ENCODE measurements around the gene ERLEC1. TPM values are rescaled to one million over a fixed set of nuclear protein-coding genes. Genes with fewer than 3 reads are reported as not detected.

ERLEC1 gene
- total and polyA plus RNA-seq, 2 of the 4 experiments (the other 2 are of a cell fraction): 40.3 to 53.4 TPM

DNA sequence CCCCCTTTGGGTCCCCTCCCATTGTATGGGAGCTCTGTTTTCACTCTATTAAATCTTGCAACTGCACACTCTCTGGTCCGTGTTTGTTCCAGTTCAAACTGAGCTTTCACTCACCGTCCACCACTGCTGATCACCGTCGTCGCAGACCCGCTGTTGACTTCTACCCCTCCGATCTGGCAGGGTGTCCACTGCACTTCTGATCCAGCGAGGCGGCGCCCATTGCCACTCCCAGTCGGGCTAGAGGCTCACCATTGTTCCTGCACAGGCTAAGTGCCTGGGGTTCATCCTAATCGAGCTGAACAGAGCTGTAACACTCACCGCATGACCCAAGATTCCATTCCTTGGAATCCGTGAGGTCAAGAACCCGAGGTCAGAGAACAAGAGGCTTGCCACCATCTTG lies 30.2 kb upstream of the ERLEC1 start:
- H2BK5ac ChIP-seq (ENCODE audit: low read depth, low read length, poor library complexity, severe bottlenecking): no peak overlapping the region
- in situ Hi-C loops (cut with MboI; ENCODE audit: low sequenced_read_pairs) (no loop called here), intact Hi-C loops (cut with micrococcal nuclease) (no loop called here), dilution Hi-C loops (cut with HindIII; ENCODE audit: low sequenced_read_pairs, unreplicated experiment) (no loop called here)
- no peak overlapping the region for H4K91ac ChIP-seq (ENCODE audit: insufficient read depth, low read depth, low read length)
- CTCF ChIA-PET: interaction anchor here (1.1 kb wide), 1 partner anchor 11 kb away, joined by 5 read pairs; the partner anchor contains the start of gene CHAC2
- no peaks in the 10 kb centered on the region for H3K4me1 ChIP-seq (ENCODE audit: control insufficient read depth, insufficient read depth, low read length)
- H3K9ac ChIP-seq (ENCODE audit: low read depth, low read length): no peak overlapping the region
- no peak overlapping the region for H2BK20ac ChIP-seq (ENCODE audit: low read depth, low read length)
- H2AFZ ChIP-seq (replicated peaks; ENCODE audit: low read length, poor library complexity): no peak overlapping the region
- H3K14ac ChIP-seq (replicated peaks; ENCODE audit: low read depth, low read length): no peak overlapping the region
- no peak overlapping the region for H3K56ac ChIP-seq (ENCODE audit: extremely low read depth, insufficient read depth, low read length)
- H3K23ac ChIP-seq (ENCODE audit: low read depth, low read length): no peak overlapping the region
- H3K9me3 ChIP-seq (ENCODE audit: control insufficient read depth, insufficient read depth, low read length): no peaks in the 10 kb centered on the region; the same call in 1 of the 2 replicates
- no peak overlapping the region for H2AK5ac ChIP-seq (ENCODE audit: low read depth, low read length)
- H3K27ac ChIP-seq (ENCODE audit: insufficient read depth, low read length): no peak overlapping the region
- TF ChIP-seq MXI1 (IDR thresholded peaks at IDR 0.05; ENCODE audit: borderline replicate concordance, low read depth, low read length) (no peak), BHLHE40 (IDR thresholded peaks at IDR 0.05; ENCODE audit: low read depth, low read length) (no peak), RCOR1 (IDR thresholded peaks at IDR 0.05; ENCODE audit: insufficient replicate concordance, low read length) (no peak), RAD21 (IDR thresholded peaks at IDR 0.05; ENCODE audit: low read length) (no peak), CHD1 (IDR thresholded peaks at IDR 0.05; ENCODE audit: low read depth, low read length) (no peak), FOS (IDR thresholded peaks at IDR 0.05; ENCODE audit: low read depth, low read length) (no peak)
- TF ChIP-seq, protein P1, sequence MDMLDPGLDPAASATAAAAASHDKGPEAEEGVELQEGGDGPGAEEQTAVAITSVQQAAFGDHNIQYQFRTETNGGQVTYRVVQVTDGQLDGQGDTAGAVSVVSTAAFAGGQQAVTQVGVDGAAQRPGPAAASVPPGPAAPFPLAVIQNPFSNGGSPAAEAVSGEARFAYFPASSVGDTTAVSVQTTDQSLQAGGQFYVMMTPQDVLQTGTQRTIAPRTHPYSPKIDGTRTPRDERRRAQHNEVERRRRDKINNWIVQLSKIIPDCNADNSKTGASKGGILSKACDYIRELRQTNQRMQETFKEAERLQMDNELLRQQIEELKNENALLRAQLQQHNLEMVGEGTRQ (IDR thresholded peaks at IDR 0.05; ENCODE audit: low read depth, low read length): no peak
- TF ChIP-seq, protein P2, sequence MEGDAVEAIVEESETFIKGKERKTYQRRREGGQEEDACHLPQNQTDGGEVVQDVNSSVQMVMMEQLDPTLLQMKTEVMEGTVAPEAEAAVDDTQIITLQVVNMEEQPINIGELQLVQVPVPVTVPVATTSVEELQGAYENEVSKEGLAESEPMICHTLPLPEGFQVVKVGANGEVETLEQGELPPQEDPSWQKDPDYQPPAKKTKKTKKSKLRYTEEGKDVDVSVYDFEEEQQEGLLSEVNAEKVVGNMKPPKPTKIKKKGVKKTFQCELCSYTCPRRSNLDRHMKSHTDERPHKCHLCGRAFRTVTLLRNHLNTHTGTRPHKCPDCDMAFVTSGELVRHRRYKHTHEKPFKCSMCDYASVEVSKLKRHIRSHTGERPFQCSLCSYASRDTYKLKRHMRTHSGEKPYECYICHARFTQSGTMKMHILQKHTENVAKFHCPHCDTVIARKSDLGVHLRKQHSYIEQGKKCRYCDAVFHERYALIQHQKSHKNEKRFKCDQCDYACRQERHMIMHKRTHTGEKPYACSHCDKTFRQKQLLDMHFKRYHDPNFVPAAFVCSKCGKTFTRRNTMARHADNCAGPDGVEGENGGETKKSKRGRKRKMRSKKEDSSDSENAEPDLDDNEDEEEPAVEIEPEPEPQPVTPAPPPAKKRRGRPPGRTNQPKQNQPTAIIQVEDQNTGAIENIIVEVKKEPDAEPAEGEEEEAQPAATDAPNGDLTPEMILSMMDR (conservative IDR thresholded peaks at IDR 0.05; ENCODE audit: low read depth, low read length): no peak
- DNase-seq (no peak), ATAC-seq (ENCODE audit: low read depth) (no peak)
- H3K9me1 ChIP-seq (ENCODE audit: insufficient read depth, low read length): peaks cover 4% of the 10 kb centered on the region; the same call in 1 of the 2 replicates
- no TSS peak for BruUV-seq (replicated peaks)
- no peak overlapping the region for H4K8ac ChIP-seq (ENCODE audit: low read depth in 2 of 2, low read length in 2 of 2)
- no peak overlapping the region for H3K18ac ChIP-seq (ENCODE audit: low read depth, low read length)
- no peaks in the 10 kb centered on the region for H3K27me3 ChIP-seq (ENCODE audit: control insufficient read depth, insufficient read depth, low read length)
- POLR2A ChIA-PET (ENCODE audit: unreplicated experiment): no interaction called here
- H3K4ac ChIP-seq (ENCODE audit: low read depth, low read length): no peak overlapping the region
- H2AK9ac ChIP-seq (replicated peaks; ENCODE audit: low read depth, low read length, poor library complexity): no peak overlapping the region
- H3K4me3 ChIP-seq (ENCODE audit: insufficient read depth, low read depth, low read length): no peak overlapping the region
- H2BK15ac ChIP-seq (ENCODE audit: low read depth, low read length): no peak overlapping the region
- no peak overlapping the region for H4K5ac ChIP-seq (ENCODE audit: low read depth, low read length)
- 98% methylated on average over 11 of the region's 15 CpGs; no CpG with 5 or more reads in 1 of the 2 experiments for WGBS, 2 experiments (ENCODE audit: extremely low coverage in 2 of 2, insufficient read length in 1 of 2)
- H2BK120ac ChIP-seq (ENCODE audit: low read depth, low read length): no peak overlapping the region
- H4K20me1 ChIP-seq (ENCODE audit: insufficient read depth, low read length): no peaks in the 10 kb centered on the region
- peaks cover 0 to 12% of the 10 kb centered on the region in 2 experiments; a peak in 2 of 4 replicates for H3K79me1 ChIP-seq (ENCODE audit: low read depth in 1 of 2, low read length in 2 of 2)
- H3K36me3 ChIP-seq (ENCODE audit: control insufficient read depth, insufficient read depth, low read length): peaks cover 16% of the 10 kb centered on the region
- no peak overlapping the region for H3K4me2 ChIP-seq (ENCODE audit: low read depth, low read length)
